ENCODE measurements around the gene STRA6. TPM values are rescaled to one million over a fixed set of nuclear protein-coding genes. Genes with fewer than 3 reads are reported as not detected.

The STRA6 gene
- total RNA-seq, 1 donor from 2014 or later, result 4.9 TPM

DNA sequence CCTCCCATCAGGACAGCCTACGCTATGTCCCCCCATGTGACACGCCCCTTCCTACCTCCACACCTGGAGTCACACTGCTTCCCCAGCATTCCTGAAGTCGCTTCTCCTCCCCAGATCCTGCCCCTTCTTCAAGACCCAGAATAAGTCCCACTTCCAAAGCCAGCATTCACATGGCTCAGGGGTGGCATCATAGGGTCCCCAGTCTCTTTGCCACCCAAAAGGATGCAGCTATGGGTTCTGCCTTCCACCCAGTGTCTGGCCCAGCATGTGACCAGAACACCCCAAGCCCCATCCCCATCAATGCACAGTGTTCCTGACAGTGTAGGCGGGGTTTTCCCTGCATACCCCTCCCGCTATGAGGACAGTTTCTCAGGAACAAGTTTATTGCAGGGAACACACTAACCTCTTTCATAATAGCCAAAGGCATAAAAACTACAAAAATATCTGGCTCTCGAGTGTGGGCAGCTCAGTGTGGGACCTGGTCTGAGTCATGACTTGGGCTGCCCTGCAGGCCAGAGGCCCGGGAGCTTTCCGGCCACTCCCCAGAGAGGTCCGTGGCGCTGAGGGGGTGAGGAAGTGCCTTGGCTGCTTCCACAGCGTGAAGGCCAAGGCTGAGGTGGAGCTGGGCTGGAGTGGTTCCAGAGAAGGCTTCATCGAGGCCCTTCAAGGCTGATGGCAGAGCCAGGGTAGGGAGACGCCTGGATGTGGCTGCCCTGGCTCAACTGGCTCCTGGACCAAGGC, 23.3 kb downstream of the STRA6 start:
- TF ChIP-seq, protein P1, sequence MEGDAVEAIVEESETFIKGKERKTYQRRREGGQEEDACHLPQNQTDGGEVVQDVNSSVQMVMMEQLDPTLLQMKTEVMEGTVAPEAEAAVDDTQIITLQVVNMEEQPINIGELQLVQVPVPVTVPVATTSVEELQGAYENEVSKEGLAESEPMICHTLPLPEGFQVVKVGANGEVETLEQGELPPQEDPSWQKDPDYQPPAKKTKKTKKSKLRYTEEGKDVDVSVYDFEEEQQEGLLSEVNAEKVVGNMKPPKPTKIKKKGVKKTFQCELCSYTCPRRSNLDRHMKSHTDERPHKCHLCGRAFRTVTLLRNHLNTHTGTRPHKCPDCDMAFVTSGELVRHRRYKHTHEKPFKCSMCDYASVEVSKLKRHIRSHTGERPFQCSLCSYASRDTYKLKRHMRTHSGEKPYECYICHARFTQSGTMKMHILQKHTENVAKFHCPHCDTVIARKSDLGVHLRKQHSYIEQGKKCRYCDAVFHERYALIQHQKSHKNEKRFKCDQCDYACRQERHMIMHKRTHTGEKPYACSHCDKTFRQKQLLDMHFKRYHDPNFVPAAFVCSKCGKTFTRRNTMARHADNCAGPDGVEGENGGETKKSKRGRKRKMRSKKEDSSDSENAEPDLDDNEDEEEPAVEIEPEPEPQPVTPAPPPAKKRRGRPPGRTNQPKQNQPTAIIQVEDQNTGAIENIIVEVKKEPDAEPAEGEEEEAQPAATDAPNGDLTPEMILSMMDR (IDR thresholded peaks at IDR 0.05), result no peak
- Mint-ChIP-seq H3K9me3 (ENCODE audit: low read depth) (no peaks in the 10 kb centered on the region), H3K27me3 (ENCODE audit: low read depth) (no peaks in the 10 kb centered on the region), H3K27ac (ENCODE audit: unreplicated experiment) (peak overlapping the region; percentile 92), H3K4me3 (ENCODE audit: unreplicated experiment) (peak overlapping the region; percentile 58), H3K4me1 (ENCODE audit: low read depth) (peaks cover 69% of the 10 kb centered on the region), H3K36me3 (ENCODE audit: low read depth) (peaks cover 6% of the 10 kb centered on the region)
- peak; percentile 96 for DNase-seq (ENCODE audit: low spot score)

DNA sequence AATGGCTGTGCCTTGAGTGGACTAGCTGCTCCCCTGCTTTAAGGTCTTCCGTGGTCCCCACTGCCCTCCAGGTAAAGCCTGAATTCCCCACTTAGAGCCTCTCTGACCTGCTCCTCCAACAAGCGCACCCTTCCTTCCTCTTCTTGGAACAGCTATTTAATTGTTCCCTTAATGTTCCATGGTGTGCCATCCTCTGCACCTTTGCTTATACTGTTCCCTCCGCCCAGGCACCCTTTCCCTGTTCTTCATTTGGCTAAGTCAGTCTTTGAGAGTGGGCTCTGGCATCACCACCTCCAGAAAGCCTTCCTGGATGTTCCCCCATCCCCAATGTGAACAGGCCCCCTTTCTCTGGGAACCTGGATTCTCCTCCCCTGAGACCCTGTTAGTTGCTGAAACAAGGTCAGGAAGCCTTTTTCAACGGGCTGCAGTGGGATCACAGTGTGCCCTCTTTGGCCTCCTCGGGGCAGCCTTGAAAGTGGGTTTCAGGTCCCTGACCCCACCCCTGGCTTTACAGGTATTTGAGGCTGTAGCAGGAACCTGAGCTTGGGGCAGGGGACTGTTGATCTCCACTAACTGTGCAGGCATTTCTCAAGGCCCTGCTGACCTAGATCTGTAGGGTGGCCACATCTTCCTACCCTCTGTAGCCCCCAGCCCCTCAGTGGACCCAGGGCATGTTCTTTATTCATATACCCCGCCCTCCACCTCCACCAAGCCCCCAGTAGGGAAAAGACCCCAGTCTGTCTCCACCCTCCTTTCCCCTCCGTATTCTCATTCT, 24.1 kb downstream of the STRA6 start:
- peak overlapping the region; percentile 58 for H3K4me3 Mint-ChIP-seq (ENCODE audit: unreplicated experiment)
- DNase-seq (ENCODE audit: low spot score), result peak; percentile 38
- H3K9me3 Mint-ChIP-seq (ENCODE audit: low read depth), result no peaks in the 10 kb centered on the region
- H3K27me3 Mint-ChIP-seq (ENCODE audit: low read depth), result no peaks in the 10 kb centered on the region
- peaks cover 76% of the 10 kb centered on the region for H3K4me1 Mint-ChIP-seq (ENCODE audit: low read depth)
- peak overlapping the region; percentile 92 for H3K27ac Mint-ChIP-seq (ENCODE audit: unreplicated experiment)
- H3K36me3 Mint-ChIP-seq (ENCODE audit: low read depth), result peaks cover 6% of the 10 kb centered on the region
- TF ChIP-seq, protein P1 (IDR thresholded peaks at IDR 0.05), result no peak

DNA sequence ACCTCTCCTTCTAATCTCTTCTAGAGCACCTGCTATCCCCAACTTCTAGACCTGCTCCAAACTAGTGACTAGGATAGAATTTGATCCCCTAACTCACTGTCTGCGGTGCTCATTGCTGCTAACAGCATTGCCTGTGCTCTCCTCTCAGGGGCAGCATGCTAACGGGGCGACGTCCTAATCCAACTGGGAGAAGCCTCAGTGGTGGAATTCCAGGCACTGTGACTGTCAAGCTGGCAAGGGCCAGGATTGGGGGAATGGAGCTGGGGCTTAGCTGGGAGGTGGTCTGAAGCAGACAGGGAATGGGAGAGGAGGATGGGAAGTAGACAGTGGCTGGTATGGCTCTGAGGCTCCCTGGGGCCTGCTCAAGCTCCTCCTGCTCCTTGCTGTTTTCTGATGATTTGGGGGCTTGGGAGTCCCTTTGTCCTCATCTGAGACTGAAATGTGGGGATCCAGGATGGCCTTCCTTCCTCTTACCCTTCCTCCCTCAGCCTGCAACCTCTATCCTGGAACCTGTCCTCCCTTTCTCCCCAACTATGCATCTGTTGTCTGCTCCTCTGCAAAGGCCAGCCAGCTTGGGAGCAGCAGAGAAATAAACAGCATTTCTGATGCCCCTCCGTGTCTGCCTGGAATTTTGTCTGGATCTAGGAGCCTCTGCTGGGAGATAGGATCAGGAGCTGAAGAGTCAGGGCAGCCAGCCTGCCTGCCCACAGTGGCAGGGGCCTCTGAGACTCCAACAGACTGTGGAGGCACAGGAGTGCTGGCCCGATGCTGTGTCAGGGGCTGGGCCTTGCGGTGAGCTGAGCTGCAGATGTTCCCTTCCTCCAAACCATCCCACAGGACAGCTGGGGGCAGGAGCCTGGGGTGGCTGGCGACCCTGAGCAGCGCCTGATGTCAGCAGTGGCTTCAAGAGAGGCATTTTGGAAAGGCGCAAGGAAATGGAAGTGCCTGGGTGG, 26.0 kb downstream of the STRA6 start:
- peak; percentile 66 for DNase-seq (ENCODE audit: low spot score)
- peak overlapping the region; percentile 33 for H3K4me3 Mint-ChIP-seq (ENCODE audit: unreplicated experiment)
- peaks cover 5% of the 10 kb centered on the region for H3K36me3 Mint-ChIP-seq (ENCODE audit: low read depth)
- H3K9me3 Mint-ChIP-seq (ENCODE audit: low read depth), result no peaks in the 10 kb centered on the region
- H3K4me1 Mint-ChIP-seq (ENCODE audit: low read depth), result peaks cover 95% of the 10 kb centered on the region
- peak overlapping the region; percentile 33 for H3K27ac Mint-ChIP-seq (ENCODE audit: unreplicated experiment)
- no peaks in the 10 kb centered on the region for H3K27me3 Mint-ChIP-seq (ENCODE audit: low read depth)
- TF ChIP-seq, protein P1 (IDR thresholded peaks at IDR 0.05), result no peak

DNA sequence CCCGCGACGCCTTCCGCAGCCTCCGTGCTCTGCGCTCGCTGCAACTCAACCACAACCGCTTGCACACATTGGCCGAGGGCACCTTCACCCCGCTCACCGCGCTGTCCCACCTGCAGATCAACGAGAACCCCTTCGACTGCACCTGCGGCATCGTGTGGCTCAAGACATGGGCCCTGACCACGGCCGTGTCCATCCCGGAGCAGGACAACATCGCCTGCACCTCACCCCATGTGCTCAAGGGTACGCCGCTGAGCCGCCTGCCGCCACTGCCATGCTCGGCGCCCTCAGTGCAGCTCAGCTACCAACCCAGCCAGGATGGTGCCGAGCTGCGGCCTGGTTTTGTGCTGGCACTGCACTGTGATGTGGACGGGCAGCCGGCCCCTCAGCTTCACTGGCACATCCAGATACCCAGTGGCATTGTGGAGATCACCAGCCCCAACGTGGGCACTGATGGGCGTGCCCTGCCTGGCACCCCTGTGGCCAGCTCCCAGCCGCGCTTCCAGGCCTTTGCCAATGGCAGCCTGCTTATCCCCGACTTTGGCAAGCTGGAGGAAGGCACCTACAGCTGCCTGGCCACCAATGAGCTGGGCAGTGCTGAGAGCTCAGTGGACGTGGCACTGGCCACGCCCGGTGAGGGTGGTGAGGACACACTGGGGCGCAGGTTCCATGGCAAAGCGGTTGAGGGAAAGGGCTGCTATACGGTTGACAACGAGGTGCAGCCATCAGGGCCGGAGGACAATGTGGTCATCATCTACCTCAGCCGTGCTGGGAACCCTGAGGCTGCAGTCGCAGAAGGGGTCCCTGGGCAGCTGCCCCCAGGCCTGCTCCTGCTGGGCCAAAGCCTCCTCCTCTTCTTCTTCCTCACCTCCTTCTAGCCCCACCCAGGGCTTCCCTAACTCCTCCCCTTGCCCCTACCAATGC, 27.1 kb downstream of the STRA6 start:
- TF ChIP-seq, protein P1 (IDR thresholded peaks at IDR 0.05), result no peak
- peaks cover 89% of the 10 kb centered on the region for H3K4me1 Mint-ChIP-seq (ENCODE audit: low read depth)
- no peaks in the 10 kb centered on the region for H3K27me3 Mint-ChIP-seq (ENCODE audit: low read depth)
- H3K36me3 Mint-ChIP-seq (ENCODE audit: low read depth), result peaks cover 5% of the 10 kb centered on the region
- DNase-seq (ENCODE audit: low spot score), result no peak
- peak overlapping the region; percentile 33 for H3K27ac Mint-ChIP-seq (ENCODE audit: unreplicated experiment)
- peak overlapping the region; percentile 18 for H3K4me3 Mint-ChIP-seq (ENCODE audit: unreplicated experiment)
- no peaks in the 10 kb centered on the region for H3K9me3 Mint-ChIP-seq (ENCODE audit: low read depth)

Measured in chondrocyte (in vitro differentiated cells).